ENCODE measurements around the gene CDH24. TPM values are rescaled to one million over a fixed set of nuclear protein-coding genes. Genes with fewer than 3 reads are reported as not detected.

Gene CDH24
- total and polyA plus RNA-seq, 9 of the 15 experiments (the other 6 are each of a cell fraction or from before 2014, with no cell fraction given): 0.04 to 16.2 (median 4.9) TPM

DNA sequence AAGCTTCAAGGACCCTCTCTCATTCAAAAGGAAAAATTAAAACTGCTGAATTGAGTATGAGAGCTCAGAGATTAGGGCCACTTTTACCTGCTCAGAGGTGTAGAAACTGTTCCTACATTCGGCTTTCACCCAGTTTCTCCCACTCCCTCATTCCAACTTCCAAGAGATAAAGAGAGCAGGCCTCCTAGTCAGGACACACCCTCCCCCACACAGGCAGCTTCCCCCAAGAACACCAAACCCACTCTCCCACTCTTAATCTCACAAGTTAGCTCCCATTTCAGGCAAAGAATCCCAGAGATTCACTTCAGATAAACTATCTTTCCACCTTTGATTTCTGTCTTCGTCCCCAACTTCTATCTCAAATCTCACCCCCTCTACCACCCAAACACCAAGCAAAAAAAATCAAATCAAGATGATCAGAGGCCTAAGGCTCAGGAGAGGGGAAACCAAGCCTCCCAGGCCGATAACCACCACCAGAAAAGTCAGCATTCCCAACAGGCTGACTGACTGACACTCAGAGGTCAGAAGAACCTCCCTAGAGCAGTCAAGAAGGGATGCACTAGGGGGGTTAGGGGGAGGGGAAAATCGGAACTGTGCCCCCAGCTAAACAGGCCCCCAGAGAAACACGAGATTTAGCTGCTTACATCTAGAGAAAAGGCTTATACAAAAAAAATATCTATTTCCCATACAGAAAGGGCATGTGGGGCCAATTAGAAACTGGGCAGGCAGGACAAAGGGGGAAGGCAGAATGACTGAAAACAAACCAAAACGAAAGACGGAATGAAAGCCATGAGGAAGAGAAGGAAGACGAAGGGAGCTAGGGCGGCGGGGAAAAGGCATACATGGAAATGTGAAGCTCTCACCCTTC, 13.2 kb upstream of the CDH24 start (continued):
- TF ChIP-seq NR4A1 (CRISPR knock-in tag; IDR thresholded peaks at IDR 0.05) (no peak), NR4A1 (tag; IDR thresholded peaks at IDR 0.05) (no peak), NFE2 (IDR thresholded peaks at IDR 0.05; ENCODE audit: low read depth) (no peak), HDAC1 (IDR thresholded peaks at IDR 0.05) (peak in 1 of 2 experiments; percentile 67; a peak in 2 of 4 replicates), RAD21 (CRISPR knock-in tag; conservative IDR thresholded peaks at IDR 0.05 in 1 of 2, IDR thresholded peaks at IDR 0.05 in 1 of 2) (no peak), ZNF764 (CRISPR knock-in tag; IDR thresholded peaks at IDR 0.05; ENCODE audit: low read depth) (no peak), SIX5 (IDR thresholded peaks at IDR 0.05; ENCODE audit: borderline replicate concordance in 1 of 2, insufficient read depth in 1 of 2, low read depth in 1 of 2, low read length in 2 of 2) (no peak), ZNF695 (CRISPR knock-in tag; IDR thresholded peaks at IDR 0.05) (no peak), KDM1A (IDR thresholded peaks at IDR 0.05) (peak; percentile 30 to 48; a peak in 2 of 4 replicates), BRD4 (IDR thresholded peaks at IDR 0.05) (no peak), TAF15 (IDR thresholded peaks at IDR 0.05; ENCODE audit: low read depth, low read length) (no peak), TAF1 (IDR thresholded peaks at IDR 0.05; ENCODE audit: control insufficient read depth, extremely low read depth, insufficient read depth, low read length, severe bottlenecking) (no peak), XRCC4 (IDR thresholded peaks at IDR 0.05; ENCODE audit: extremely low read depth, insufficient read depth, insufficient read length) (no peak), ZNF316 (IDR thresholded peaks at IDR 0.05) (no peak), ZNF586 (CRISPR knock-in tag; conservative IDR thresholded peaks at IDR 0.05) (no peak), GABPB1 (CRISPR knock-in tag; IDR thresholded peaks at IDR 0.05) (peak; percentile 3; the same call in 1 of the 2 replicates)
- TF ChIP-seq, protein P1, sequence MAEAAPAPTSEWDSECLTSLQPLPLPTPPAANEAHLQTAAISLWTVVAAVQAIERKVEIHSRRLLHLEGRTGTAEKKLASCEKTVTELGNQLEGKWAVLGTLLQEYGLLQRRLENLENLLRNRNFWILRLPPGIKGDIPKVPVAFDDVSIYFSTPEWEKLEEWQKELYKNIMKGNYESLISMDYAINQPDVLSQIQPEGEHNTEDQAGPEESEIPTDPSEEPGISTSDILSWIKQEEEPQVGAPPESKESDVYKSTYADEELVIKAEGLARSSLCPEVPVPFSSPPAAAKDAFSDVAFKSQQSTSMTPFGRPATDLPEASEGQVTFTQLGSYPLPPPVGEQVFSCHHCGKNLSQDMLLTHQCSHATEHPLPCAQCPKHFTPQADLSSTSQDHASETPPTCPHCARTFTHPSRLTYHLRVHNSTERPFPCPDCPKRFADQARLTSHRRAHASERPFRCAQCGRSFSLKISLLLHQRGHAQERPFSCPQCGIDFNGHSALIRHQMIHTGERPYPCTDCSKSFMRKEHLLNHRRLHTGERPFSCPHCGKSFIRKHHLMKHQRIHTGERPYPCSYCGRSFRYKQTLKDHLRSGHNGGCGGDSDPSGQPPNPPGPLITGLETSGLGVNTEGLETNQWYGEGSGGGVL (CRISPR knock-in tag; IDR thresholded peaks at IDR 0.05): no peak
- TF ChIP-seq, protein P2, sequence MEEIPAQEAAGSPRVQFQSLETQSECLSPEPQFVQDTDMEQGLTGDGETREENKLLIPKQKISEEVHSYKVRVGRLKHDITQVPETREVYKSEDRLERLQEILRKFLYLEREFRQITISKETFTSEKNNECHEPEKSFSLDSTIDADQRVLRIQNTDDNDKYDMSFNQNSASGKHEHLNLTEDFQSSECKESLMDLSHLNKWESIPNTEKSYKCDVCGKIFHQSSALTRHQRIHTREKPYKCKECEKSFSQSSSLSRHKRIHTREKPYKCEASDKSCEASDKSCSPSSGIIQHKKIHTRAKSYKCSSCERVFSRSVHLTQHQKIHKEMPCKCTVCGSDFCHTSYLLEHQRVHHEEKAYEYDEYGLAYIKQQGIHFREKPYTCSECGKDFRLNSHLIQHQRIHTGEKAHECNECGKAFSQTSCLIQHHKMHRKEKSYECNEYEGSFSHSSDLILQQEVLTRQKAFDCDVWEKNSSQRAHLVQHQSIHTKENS (CRISPR knock-in tag; IDR thresholded peaks at IDR 0.05): no peak
- TF ChIP-seq, protein P3, sequence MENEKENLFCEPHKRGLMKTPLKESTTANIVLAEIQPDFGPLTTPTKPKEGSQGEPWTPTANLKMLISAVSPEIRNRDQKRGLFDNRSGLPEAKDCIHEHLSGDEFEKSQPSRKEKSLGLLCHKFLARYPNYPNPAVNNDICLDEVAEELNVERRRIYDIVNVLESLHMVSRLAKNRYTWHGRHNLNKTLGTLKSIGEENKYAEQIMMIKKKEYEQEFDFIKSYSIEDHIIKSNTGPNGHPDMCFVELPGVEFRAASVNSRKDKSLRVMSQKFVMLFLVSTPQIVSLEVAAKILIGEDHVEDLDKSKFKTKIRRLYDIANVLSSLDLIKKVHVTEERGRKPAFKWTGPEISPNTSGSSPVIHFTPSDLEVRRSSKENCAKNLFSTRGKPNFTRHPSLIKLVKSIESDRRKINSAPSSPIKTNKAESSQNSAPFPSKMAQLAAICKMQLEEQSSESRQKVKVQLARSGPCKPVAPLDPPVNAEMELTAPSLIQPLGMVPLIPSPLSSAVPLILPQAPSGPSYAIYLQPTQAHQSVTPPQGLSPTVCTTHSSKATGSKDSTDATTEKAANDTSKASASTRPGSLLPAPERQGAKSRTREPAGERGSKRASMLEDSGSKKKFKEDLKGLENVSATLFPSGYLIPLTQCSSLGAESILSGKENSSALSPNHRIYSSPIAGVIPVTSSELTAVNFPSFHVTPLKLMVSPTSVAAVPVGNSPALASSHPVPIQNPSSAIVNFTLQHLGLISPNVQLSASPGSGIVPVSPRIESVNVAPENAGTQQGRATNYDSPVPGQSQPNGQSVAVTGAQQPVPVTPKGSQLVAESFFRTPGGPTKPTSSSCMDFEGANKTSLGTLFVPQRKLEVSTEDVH (IDR thresholded peaks at IDR 0.05; ENCODE audit: low read depth, partially characterized antibody): no peak
